SW 1271 (cell line): ENCODE data around the gene APMAP.
"Not testable (repeated sequence)": the region's sequence is repeated elsewhere in the genome, so short reads cannot be mapped to it uniquely, and the experiment has no call there.

ENCODE experiments used
- DNase-seq, 2 experiments: peaks; one replicate each; lab custom pipeline; 2025; lab: John Stamatoyannopoulos, UW

Gene APMAP

GRCh38 chr20:24951536-24952083 is 40.9 kb downstream of the APMAP start:
- no peak for DNase-seq

- no peak for DNase-seq
Measured at GRCh38 chr20:24950836-24951525, 41.6 kb downstream of the APMAP start.

GRCh38 chr20:24950128-24950835 is 42.3 kb downstream of the APMAP start:
- DNase-seq = no peak

DNA sequence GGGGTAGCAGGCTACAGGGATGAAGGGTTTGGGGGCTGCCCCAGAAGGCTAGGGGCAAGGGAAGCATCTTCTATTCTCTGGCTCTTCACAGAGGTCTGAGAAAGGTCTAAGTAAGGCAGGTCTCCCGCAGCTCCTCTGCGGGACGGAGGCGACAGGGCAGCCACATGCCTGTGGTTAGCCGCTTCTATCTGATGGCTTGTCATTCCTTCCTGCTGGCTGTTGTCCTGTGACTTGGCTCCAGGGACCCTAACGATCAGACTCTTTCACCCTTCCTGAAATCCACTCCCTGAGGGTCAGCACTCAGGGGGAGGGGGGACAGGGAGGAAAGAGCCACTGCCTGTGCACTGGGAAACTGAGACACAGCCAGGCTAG is 42.8 kb downstream of the APMAP start:
- DNase-seq = no peak

DNA sequence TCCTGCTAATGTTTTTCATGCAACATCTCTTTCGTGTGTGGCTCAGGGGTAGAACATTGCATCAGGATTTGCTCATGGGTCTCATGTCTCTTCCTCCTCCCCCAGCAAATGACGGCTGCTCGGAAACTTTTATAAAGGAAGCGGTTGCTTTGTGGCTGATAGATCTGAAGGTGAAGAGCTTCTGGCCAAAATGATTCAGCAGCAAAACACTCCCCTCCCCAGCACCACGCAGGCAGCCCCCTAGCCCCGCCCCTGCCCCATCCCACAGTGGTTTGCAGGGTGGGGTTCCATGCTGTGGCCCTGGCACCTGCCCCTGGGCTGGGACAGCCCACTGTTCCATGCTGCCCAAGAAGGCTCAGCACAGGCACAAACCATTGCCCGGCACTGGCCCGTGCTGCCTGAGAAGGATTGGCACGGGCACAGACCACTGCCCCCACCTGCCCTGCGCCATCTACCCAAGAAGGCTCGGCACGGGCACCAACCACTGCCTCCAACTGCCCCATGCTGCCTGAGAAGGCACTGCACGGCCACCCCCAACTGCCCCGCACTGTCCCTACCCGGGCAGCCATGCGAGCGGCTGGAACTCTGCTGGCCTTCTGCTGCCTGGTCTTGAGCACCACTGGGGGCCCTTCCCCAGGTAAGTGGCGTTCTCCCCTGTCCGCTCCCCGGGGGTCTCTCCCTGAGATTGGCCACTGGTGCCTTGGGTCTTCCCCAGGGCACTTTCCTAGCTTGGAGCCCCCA is 43.4 kb downstream of the APMAP start, which contains the start of gene CST7:
TSS of gene CST7 (plus strand) at position 331 of the 741 bp plus-strand sequence. CDS start at position 568, 237 bp downstream.
- no peak for DNase-seq

DNA sequence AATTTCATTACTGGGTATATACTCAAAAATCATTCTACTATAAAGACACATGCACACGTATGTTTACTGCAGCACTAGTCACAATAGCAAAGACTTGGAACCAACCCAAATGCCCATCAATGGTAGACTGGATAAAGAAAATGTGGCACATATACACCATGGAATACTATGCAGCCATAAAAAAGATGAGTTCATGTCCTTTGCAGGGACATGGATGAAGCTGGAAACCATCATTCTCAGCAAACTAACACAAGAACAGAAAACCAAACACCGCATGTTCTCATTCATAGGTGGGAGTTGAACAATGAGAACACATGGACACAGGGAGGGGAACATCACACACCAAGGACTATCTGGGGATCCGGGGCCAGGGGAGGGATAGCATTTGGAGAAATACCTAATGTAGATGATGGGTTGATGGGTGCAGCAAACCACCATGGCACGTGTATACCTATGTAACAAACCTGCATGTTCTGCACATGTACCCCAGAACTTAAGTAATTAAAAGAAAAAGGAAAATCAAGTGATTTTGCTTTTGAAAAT is 44.1 kb downstream of the APMAP start:
- not testable (repeated sequence) for DNase-seq

GRCh38 chr20:24946376-24946775 is 46.2 kb downstream of the APMAP start:
- DNase-seq = not testable (repeated sequence)

GRCh38 chr20:24943731-24944130 is 48.8 kb downstream of the APMAP start:
- DNase-seq = no peak

- no peak for DNase-seq
Measured at GRCh38 chr20:24943196-24943595, 49.4 kb downstream of the APMAP start.

DNA sequence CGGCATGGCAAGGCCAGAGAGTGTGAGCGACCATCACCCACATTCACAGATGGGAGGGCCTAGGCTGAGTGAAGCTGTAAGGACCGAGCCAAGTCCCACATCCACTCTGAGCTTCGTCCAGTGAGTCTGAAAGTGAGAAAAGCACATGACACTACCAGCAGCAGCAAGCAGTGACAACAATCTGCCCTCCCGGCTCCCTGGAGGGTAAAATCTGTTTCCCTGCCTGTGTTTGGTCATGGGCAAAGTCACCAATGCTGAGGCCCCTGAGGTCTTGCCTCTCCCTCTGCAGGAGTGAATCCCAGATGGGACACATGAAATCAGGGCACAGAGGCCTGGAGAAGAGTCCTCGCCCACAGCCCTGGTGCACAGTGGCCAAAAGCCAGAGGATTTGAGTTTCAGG is 49.9 kb downstream of the APMAP start:
- DNase-seq = no peak

DNA sequence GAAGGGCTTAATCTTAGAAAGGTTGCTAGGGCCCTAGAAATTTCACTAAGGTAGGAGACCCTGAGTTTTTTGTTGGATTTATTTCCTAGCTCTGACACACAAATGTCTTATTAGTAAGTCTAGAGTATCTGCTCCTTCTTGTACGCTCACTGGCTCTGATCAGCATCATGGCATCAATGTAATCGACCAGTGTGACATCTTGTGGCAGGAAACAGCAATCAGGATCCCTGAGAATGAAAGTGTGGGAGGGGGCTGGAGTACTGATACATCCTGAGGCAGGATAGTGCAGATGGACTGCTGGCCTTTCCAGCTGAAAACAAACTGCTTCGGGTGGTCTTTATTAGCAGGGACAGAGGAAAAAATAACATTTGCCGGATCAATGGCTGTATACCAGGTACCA is 53.5 kb downstream of the APMAP start:
- no peak for DNase-seq

- no peak for DNase-seq
Measured at GRCh38 chr20:24938498-24938897, 54.1 kb downstream of the APMAP start.

GRCh38 chr20:24937579-24937978 is 55.0 kb downstream of the APMAP start:
- no peak for DNase-seq

DNA sequence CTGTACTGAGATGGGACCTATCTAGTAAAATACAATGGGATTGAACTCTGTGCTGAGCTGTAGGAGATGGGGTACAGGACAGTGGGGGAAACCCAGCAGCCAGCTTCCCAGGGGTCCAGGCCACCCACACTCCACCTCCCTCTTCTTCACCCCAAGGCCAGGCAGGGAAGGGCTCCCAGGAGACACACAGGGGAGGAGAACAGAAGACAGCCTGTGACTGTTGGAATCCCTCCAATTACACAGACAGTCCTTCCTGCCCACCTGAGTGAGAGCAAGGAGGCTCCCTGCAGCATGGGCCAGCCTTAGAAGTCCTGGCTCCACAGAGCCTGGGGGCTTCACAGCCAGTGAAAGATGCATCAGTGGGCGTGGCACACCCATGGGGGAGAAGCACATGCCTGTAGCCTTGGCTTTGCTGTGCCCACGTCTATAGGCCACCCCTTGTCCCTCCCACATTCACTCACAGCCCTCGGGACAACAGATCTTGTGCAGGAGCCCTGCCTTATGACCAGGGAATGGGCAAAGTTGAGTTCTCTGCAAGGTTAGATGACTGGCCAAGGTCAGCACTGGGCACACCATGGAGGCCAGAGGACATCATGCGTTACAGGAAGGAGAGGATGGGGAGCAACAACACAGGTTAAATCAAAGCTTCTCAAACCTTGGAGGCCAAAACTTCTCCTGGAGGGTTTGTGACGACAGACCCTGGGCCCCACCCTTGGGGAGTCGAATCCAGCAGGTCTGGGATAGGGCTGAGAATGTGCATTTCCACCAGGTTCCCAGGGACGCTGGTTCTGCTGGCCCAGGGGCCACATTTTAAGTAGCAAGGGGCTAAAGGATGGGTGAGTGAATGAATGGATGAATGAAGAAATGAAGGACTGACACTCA is 55.8 kb downstream of the APMAP start:
- no peak for DNase-seq

GRCh38 chr20:24935766-24936525 is 56.6 kb downstream of the APMAP start:
- no peak for DNase-seq

DNA sequence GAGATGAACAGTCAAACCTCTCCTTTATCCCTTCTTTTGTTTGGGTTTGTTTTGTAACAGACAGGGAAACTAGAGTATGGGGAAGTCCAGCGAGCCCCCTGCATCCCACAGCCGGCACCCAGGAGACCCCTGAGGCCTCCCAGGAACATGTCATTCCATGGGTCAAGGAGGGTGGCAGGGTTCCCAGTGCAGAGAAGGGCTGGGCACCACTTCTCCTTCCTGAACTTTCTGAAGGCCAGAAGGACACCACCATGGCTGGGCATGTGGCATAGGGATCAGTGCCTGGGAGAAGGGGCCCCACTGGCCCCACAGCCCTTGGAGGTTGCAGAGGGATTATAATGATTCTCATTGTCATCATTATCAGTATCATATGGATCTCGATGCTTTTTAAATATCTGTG is 57.4 kb downstream of the APMAP start:
- no peak for DNase-seq

DNA sequence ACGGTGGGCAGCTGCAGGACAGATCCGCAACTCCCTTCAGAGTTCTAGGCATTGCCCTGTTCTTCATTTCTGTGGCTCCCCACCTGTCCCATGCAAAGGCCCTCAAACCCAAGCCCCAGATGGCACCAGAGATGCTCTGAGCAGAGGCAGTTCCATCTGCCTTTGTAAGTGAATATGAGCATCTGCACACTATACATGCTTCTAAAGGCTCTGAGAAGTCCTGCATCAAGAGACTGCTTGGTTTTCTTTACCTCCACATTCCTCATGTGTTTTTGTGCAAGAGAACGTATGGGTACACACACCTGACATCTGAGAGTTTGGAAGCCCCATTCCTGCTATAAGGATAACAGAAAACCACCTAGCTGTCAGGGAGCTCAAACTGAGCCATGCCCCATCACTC is 57.8 kb downstream of the APMAP start:
- DNase-seq = no peak

GRCh38 chr20:24934101-24934661 is 58.4 kb downstream of the APMAP start:
- DNase-seq = no peak

DNA sequence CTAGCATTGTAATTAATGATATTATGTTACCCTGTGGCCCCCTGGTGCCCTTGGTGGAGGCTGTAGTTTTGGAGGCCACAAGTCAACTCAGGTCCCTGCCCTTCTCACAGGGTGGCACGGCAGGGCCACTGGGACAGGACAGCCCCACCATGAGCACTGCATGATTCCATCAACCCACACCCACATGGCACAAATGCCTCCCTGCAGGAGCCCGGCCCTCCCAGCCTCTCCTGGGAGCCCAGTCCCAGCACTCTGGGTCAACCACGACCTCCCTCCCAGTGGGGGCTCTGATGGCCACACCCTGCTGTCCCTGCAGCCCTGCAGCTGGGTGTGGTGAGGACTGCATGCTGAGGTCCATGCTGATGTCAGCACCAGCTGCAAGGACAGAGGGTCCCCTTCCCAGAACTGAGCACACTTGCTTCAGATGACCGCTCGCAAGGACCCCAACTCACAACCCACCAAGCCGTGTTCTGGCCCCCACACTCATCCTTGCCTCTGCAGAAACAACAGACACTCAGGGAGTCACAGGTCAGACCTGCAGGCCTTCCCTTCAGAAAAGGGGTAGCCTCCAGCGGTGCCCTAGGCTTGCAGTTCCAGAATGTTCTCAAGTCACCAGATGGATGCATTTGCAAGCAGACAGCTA is 59.2 kb downstream of the APMAP start:
- no peak for DNase-seq

- DNase-seq = not testable (repeated sequence)
Measured at GRCh38 chr20:24931893-24932292, 60.7 kb downstream of the APMAP start.
